ENCODE measurements around the gene HNRNPL.

GRCh38 chr19:38795549-38795948, 54.2 kb downstream of the HNRNPL start:
- TF ChIP-seq TCF7L2 (IDR thresholded peaks at IDR 0.05; ENCODE audit: low read depth, low read length) (no peak), CTCF (IDR thresholded peaks at IDR 0.05) (no peak)

Measured in Panc1 (cell line).